Upper lobe of left lung (tissue), 4 donors: ENCODE data around the gene TMEM63A.

Experiments used
- CTCF ChIP-seq, 6 experiments: fragments of 450-650 bp in 4 of 6; fragments of 200-600 bp in 2 of 6; sonication (generic) in 2 of 6; IDR thresholded peaks; one replicate each; pipeline ENCODE4 v1.5.1; 2016 to 2019; ENCODE audit warnings: antibody characterized with exemption in 6 of 6
- POLR2A ChIP-seq, 4 donors: fragments of 450-650 bp; IDR thresholded peaks; one replicate each; pipeline ENCODE4 v1.5.1; 2016 to 2017; ENCODE audit warnings: antibody characterized with exemption in 4 of 4, mild to moderate bottlenecking in 2 of 4
- POLR2AphosphoS5 ChIP-seq, 2 donors: sonication (generic); formaldehyde crosslinking; IDR thresholded peaks; one replicate each; pipeline ENCODE4 v1.5.1; 2017; ENCODE audit warnings: antibody characterized with exemption in 2 of 2

GRCh38 chr1:225822655-225823403, 59.4 kb downstream of the TMEM63A start:
- TF ChIP-seq CTCF (IDR thresholded peaks at IDR 0.05) (no peak), POLR2A (IDR thresholded peaks at IDR 0.05) (no peak), POLR2AphosphoS5 (IDR thresholded peaks at IDR 0.05) (no peak)
